ENCODE results near the gene HPCAL1.

DNA sequence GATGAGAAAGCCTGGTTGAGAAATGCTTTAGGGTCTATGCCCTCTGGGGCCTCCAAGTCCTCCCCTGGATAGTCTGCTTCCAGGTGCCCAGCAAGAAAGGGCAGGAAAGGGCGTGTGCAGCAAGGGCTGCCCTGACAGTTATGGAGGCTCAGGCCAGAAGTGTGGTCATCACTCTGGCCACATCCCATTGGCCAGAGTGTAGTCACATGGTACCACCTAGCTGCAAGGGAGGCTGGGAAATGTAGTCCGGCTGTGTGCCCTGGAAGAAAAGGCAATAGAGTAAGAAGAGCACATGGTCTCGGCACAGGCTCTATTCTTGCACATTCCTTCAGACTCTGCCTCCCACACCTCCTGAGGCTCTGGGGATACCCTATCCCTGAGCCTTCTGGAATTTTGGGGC is 109.7 kb downstream of the HPCAL1 start:
- TF ChIP-seq, protein P1, sequence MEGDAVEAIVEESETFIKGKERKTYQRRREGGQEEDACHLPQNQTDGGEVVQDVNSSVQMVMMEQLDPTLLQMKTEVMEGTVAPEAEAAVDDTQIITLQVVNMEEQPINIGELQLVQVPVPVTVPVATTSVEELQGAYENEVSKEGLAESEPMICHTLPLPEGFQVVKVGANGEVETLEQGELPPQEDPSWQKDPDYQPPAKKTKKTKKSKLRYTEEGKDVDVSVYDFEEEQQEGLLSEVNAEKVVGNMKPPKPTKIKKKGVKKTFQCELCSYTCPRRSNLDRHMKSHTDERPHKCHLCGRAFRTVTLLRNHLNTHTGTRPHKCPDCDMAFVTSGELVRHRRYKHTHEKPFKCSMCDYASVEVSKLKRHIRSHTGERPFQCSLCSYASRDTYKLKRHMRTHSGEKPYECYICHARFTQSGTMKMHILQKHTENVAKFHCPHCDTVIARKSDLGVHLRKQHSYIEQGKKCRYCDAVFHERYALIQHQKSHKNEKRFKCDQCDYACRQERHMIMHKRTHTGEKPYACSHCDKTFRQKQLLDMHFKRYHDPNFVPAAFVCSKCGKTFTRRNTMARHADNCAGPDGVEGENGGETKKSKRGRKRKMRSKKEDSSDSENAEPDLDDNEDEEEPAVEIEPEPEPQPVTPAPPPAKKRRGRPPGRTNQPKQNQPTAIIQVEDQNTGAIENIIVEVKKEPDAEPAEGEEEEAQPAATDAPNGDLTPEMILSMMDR (IDR thresholded peaks at IDR 0.05): no peak
- TF ChIP-seq POLR2A (IDR thresholded peaks at IDR 0.05): no peak

Data from right lobe of liver (tissue), 4 donors.